Left lobe of liver (tissue), 2 donors: Measurements from ENCODE around the gene NPC2. TPM values are rescaled to one million over a fixed set of nuclear protein-coding genes. Genes with fewer than 3 reads are reported as not detected.
A peak's percentile ranks its signal among the peaks of the same experiment; 100 is the strongest.
"Not testable (repeated sequence)": the region's sequence is repeated elsewhere in the genome, so short reads cannot be mapped to it uniquely, and the experiment has no call there.

Experiments
- ATAC-seq: fragments of 200-7000 bp; cut with Tn5 transposase; one replicate; pipeline ENCODE4 v1.9.1; 2020; ENCODE audit warnings: mild to moderate bottlenecking, moderate library complexity
- DNase-seq: peaks from one replicate; pipeline ENCODE4 v3.0.0-alpha.2; 2020; ENCODE audit warnings: low spot score
- total RNA-seq: library from RNA; stranded (reverse); gene quantifications from one replicate; pipeline ENCODE4 v1.2.1, GENCODE V29; 2021
- donor health status: DM: no; HTN: no; CAD: no; lungs with moderate emphysema.
- donor health status: DM: no; HTN: yes; CAD: no.

NPC2 gene
- total RNA-seq, result 35.4 TPM

DNA sequence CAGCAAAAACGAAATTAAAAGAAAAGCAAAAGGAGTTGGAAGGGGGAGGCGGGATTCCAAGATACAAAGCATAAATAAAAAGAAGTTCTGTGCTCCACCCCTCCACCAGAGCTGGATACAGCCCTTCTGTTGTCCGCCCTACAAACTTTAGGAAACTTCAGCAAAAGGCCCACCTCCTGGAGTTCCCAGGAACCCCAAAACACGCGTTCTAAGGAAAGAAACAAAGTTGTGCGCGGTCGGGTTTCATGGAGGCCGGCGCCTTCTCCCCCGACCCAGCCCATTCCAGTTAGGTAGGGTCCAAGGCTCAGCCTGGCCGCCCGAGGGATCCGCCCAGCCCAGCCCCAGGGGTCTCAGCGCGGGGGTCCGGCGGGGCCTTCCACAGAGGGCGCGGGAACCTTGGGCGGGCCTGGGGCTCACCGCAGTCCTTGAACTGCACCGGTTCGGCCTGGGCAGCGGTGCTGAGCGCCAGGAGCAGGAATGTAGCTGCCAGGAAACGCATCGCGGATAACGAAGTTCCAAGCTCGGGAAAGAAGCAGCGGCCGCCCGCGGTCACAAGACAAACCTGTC lies at the start of gene NPC2:
Gene NPC2, minus strand, starts transcription at position 530 of the 567 bp plus-strand sequence. Its CDS starts 31 bp downstream, at position 499.
- DNase-seq, result no peak
- no peak for ATAC-seq

DNA sequence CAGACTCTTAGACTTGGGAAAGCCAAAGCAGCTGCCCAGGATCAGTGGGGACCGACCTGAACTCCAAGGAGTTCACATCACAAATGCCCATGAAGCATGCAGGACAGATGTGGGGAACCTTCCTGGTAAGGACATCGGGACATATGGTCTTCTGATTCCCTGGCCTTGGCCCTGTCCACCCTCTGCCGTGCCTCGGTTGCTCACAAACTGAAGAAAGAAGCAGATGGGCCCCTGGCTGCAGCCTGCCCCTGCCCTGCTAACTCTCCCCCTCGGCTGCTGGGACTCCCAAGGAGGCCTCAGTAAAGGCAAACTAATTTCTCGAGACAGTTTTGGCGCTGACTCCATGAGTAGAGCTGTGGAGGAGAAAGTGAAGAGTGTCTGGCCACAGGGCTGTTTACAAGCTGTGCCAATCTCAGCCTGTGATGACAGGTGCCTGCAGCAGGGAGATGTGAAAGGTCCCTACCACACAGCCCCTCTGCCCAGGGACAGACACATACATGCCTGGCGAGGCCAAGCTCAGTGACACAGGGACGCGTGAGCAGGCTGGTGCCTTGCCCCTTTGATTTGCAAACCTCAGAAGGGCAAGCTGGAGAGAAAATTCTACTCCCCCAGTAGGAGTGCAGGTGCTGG lies 49.1 kb upstream of the NPC2 start:
- DNase-seq (no peak), ATAC-seq (no peak)

DNA sequence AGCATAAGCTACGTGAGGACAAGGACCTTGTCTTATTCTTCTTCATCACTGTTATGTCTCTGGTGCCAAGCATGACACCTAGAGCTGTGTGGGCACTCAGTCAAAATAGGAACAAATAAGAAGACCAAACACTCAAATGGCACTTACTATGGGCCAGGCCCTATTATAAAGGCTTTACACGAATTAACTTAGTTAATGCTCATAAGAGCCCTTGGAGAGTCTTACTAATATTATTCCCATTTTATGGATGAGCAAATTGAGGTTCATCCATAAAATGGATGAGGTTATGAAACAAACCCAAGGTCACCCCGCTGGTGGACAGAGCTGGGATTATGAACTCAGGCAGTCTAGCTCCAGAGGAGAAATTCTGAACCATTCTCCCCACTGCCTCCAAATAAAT lies 48.1 kb upstream of the NPC2 start:
- DNase-seq, result no peak
- no peak for ATAC-seq

DNA sequence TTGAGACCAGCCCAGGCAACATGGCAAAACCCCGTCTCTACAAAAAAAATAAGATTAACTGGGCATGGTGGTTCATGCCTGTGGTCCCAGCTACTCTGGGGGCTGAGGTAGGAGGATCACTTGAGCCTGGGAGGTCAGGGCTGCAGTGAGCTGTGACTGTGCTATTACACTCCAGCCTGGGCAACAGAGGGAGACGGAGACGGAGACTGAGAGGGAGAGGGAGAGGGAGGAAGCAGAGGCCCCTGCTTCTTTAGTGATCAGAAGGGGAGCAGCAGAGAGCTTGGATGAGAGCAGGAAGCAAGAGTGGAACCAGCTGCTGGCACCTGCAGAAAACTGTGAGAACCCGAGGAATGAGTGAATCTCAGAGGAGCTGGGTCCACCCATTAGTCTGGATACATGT lies 46.4 kb upstream of the NPC2 start:
- DNase-seq, result no peak
- no peak for ATAC-seq

DNA sequence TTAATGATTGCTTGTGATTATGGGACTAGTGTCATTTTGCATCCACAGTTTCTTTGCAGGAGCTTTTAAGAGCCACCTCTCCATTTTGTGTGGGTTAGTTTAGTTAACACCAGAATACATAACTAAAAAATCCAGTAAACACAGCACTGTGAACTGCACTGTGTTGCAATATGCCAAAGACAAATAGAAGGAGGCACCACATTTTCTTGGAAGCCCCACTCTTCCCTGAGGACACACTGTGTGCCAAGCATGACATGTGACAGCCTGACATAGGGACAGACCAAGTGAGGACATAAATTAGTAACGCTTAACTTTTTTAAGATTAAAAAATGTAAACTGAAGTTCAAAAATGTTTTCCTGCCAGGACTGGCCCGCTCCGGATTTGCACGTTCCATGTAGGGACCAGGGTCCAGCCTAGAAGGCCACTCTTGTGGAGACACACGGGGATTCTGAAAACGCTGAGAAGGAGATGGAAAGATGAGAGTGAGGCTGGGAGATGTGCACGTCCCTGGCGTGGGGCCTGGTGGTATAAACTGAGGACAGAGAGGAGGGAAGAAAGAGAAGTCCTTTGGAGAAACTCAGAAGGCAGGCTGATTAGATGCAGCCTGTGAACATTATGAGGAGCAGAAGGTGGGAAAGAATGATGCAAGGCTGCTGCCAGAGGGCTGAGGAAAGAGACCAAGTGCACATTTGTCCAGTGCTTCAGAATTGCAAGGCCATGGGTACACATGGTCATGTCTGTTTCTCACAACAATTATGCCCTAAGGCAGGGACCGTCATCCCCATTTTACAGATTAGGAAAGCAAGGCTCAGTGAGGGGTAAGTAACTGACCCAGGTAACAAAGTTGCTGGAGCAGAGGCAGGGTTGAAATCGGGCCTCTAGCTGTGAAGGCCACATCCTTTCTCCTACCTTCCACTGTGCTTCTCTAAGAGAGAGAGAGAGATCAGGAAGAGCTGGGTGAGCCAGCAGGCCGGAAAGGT lies 45.6 kb upstream of the NPC2 start:
- DNase-seq, result no peak

DNA sequence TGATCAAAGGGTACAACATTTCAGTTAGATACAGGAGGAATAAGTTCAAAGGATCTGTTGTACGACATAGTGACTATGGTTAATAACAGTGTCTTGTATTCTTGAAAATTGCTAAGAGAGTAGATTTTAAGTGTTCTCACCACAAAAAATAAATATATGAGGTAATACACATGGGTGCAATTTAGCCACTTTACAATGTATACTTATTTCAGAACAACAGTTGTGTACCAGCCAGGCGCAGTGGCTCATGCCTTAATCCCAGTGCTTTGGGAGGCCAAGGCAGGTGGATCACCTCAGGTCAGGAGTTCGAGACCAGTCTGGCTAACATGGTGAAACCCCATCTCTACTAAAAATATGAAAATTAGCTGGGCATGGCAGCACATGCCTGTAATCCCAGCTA lies 43.2 kb upstream of the NPC2 start:
- not testable (repeated sequence) for DNase-seq, ATAC-seq

More for the DNA sequence above, 45.6 kb upstream of the NPC2 start:
- ATAC-seq, result no peak

DNA sequence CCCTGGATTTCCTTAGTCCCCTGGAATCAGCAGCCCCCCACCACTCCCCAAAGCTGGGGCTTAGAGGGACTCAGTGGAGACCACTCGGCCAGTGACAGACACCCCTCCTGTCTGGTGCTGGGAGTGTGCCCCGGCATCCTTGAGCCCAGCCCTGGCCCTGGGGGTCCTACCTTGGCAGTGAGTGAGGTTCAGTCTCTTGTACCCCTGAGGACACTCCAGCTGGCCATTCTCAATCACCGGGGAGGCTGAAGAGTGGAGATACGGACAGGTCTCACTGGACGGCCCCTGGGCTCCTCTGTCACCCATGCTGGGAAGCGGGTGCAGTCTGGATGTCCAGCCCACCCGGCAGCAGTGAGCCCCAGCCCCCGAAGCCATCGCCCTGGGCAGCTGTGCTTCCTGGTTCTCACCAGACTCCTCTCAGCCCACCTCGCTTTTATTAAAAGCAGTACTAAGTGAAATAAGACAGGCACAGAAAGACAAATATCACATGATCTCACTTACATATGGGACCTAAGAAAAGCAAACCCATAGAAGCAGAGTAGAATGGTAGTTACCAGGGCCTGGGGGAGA lies 42.7 kb upstream of the NPC2 start:
- DNase-seq, result no peak

DNA sequence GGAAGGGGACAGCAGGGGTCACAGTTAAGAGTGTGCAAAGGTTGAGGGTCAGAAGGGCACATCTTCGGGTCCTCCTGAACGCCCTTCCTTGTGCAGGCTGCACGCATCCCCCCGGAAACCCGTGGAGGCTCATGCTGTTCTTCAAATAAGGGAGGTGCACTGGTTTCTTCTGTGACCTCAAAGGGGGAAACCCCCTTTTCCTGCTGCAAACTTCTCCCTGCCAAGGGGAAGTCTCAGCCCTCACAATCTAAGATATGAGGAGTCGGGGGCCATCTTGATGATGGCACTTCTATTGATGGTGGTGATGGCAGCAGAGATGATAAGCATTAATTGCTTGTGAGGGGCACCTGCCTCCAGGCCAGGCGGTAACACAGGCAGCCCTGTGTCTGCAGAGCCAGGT lies 40.5 kb upstream of the NPC2 start:
- ATAC-seq, result no peak
- DNase-seq, result no peak

More for the DNA sequence above, 42.7 kb upstream of the NPC2 start:
- ATAC-seq, result no peak

DNA sequence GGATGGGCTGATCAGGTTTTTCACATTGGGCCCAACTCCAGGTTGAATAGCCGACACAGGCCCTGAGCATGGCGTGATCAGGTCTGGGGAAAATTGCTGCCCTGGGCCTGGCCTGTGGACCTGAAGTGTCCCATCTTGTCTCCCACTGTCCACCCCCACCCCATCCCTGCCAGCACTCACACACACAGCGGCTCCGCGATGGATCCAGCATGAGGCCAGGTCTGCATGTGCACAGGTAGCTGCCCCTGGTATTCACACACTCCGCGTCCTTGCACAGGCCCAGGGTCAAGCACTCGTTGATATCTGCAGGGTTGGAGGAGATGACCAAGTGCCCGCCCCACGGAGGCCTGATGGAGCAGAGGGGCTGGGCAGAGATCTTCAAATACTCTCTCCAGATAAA lies 39.1 kb upstream of the NPC2 start:
- ATAC-seq (no peak), DNase-seq (no peak)

DNA sequence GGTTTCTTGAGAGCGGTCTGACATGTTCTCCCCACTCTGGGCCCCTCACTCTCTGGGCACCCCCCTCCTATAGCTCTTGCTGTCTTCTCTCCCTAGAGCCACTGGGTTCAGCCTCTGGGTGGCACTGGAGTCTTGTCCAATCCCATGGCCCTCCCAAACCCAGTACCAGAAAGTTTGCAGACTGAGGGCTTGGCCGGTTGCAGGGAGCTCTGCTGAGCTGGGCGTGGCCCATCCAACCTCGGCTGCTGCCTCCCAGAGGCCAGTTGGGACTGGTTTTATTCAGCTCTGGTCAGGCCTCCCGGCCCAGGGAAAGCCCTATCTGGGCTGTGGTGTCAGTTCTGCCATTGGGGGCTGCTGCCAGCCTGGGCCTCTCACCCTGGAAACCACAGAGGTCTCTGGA lies 38.4 kb upstream of the NPC2 start:
- DNase-seq (no peak), ATAC-seq (peak; percentile 48)

DNA sequence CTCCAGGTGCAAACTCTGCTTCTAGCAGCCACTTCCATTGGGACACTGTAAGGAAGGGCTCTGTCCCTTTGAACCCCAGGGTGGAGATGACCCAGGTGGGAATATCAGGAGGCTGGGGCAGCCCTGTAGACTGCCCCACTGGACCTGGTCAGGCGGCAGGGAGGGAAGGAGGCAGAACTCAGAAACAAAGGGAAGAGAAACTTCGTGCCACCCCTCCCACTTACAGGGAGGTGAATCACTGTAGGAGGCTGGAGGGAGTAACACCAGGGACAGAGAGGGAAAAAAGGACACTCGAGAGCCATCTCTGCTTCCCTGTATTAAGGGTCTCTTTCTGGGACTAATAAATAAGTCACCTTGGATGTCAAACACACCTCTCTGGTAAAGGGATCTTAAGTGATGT lies 37.9 kb upstream of the NPC2 start:
- no peak for ATAC-seq
- DNase-seq, result no peak

DNA sequence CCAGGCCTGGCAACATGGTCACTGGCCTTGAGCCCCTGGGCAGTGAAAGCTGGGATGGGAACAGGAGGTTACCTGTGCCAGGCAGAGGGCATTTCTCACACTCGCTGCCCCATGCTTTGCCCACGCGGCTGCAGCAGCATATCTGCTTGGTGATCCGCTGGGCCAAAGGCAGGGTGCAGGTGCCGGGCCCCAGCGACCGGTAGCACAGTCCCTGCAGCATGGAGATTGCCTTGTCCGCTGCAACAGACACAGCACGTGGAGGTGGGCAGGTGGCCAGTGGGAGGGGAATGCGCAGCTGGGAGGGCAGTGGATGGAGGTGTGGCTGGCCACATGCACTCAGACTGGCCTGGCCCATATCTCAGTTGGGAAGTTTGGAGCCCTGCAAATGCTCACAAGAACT lies 35.8 kb upstream of the NPC2 start:
- no peak for DNase-seq
- ATAC-seq, result no peak

DNA sequence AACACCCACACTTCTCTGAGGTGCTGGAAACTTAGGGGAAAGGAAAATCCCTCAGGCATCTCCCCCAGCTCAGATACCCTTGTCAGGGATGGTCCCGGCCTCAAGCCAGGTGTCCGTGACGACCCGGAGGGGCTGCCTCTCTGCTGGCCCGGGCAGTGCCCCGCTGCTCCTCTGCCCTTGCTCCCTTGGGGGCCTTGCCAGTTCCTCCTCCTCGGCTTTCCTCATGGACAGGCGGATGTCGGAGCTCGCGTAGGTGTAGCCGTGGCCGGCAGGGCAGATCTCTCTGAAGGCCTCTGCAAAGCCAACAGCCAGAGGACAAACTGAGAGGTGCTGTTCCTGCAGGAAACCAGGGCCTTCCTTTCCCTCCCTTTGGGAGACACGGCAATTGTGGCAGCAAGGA lies 35.3 kb upstream of the NPC2 start:
- ATAC-seq (no peak), DNase-seq (no peak)

DNA sequence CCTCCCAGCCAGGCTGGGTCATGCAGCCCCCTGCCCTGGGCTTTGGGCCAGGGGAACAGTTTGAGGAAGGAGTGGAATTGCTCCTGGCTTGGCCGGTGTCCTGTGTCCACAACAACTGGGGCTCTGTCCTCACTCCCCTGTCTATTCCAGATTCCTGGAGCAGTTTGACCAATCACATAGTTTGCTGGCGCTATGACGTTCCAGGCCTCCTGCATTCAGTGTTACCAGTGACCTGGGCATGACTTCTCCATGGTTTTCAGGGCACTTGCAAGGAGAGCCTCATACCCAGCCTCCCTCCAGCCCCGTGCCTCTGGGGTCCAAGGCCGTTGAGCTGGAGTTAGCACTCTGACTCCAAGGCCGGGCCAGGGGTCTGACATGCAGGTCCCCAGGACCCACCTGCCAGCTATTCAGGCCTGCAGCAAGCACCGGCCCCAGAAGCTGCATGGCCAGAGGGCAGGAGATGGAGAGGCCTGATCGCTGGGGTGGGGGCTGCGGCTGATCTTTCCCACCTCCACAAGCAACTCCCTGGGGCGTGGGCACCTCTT lies 34.7 kb upstream of the NPC2 start:
- ATAC-seq (no peak), DNase-seq (no peak)

DNA sequence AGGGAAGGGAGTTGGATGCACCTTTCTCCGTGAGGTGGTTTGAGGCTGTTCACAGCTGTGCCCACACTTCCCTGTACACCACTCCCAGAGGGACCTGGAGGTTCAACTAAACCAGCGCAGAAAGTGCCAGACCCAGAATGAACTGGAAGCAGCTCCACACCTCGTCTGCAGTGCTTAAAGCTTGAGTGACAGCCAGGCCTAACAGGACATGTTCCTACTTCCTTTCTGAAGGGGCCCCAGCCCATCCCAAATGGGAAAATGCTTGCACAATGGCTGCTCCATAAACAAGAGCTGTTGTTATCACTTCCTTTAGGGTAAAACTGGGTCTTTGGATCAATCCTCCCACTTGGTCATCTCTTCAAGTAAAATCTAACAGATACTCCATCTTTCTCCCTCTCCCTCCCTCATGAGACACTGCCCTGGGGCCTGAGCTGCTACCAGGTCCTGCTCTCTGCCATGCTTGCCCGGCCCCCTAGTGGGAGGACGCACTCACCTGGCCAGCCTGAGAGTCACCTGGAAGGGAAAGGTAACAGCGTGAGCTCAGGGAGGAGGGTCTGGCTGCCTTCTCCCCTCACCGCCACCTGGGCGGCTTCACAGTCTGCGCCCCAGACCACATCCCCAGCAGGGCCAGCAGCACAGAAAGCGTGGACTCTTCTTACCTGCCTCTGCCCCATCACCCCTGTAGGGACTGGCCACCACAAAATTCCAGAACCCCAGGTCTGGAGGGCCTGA lies 33.9 kb upstream of the NPC2 start:
- ATAC-seq (no peak), DNase-seq (no peak)

DNA sequence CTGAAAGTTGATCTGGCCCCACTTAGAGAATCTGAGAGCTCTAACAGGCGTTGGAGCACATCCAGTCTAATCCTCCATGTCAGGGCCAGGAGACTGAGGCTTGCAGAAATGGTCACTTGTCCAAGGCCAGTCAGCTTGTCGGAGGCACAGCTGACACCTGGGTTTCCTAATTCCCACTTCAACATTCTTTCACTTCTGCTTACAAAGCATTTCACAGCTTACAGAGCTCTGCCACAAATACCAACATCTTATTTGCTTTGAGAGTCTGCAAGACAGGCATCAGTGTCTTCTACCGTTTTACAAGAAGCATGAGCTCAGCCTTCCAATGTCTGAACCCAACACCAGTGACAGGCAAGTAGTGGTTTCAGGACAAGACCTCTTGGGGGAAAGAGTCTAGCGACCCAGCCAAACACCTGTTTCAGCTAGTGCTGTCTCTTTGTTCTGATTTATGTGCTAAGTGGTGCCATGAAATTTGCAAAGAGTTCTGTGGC lies 32.3 kb upstream of the NPC2 start:
- no peak for ATAC-seq
- no peak for DNase-seq

DNA sequence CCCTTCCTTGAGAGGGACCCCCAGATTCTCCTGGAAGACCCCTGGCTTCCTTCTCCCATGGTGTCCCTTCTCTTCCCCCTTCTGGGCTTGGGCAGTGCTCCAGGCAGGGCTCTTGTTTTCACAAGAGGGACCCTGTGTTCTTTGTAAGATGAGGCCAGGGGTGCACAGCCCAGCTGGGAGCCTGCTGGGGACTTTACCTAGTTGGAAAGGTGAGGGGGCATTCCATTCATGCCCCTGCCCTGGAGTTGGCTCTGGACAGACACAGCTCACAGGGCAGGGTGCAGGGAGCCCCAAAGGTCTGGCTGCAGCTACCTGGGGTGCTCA lies 31.7 kb upstream of the NPC2 start:
- ATAC-seq (no peak), DNase-seq (no peak)

DNA sequence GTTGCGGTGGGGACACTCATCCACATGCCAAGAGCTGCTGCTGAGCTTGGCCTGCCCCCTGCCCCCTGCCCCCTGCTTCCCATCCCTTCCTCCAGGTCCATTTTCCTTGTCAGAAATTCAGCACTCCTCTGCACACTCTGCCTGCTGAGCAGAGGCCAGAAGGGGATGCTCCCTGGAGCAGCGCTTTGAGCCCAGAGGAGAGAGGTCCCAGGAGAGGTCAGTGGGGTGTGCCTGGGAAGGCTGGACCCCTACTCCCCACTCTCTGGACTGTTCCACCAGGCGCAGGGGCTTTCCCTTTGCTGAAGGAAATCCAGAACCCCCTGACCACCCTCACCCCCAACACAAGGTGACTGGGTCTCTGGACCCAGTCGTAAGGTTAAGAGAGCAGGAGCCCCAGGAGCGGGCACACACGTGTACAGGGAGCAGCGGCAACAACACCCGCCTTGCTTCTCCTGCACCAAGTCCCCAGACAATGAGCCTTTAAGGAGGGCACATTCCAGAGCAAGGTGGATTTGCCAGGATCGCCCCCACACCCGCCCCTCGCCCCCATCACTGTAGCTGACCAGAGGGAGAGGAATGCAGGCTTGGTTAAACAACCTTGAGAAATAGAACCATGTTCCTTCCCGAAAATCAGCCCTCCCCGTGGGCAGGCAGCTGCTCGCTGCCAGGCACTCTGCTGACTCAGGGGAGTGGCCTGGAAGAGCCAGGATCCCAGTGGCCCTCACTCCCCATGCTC lies 31.1 kb upstream of the NPC2 start:
- ATAC-seq (no peak), DNase-seq (no peak)

DNA sequence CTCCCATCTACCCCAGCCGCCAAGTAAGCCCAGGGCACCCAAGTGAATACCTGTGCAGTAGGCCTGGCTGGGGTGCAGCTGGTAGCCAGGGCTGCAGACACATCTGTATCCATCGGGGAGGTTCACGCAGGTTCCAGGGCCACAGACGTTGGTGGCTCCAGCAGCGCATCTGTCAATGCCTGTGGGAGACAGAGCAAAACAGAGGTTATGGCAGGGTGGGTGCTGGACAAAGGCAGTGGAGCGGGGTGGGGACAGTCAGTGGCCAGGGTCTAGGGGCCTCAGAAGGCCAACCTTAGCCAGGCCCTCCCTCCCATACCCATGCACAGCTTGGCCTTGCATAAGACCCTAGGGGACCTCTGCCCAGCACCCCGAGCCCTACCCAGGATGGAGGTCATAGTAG lies 29.6 kb upstream of the NPC2 start:
- ATAC-seq, result no peak

DNA sequence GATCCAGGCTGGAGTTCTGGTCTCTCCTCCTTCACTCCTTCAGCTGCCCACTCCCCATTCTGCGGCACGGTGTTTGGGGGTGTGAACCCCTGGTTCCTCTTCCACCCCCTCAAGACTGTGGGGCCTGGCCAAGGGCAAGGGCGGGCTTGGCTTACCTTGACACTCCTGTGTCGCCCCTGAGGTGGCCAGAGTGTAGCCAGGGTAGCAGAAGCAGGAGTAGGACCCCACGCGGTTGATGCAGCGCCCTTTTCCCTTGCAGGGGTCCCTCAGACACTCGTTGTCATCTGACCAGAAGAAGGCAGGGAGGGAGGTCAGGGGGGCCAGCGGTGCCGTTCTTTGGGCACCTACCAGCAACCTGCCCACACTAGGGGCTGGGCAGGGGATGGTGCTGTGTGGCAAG lies 28.7 kb upstream of the NPC2 start:
- ATAC-seq, result no peak

More for the DNA sequence above, 29.6 kb upstream of the NPC2 start:
- no peak for DNase-seq

More for the DNA sequence above, 28.7 kb upstream of the NPC2 start:
- DNase-seq, result no peak
